Transverse colon (tissue), 4 donors: ENCODE data around the gene EXOSC5.

Source experiments
- EP300 ChIP-seq: sonication (generic); formaldehyde crosslinking; IDR thresholded peaks from one replicate; pipeline ENCODE4 v1.6.1; 2017; ENCODE audit warnings: antibody characterized with exemption, low read depth
- POLR2A ChIP-seq: fragments of 450-650 bp; IDR thresholded peaks from one replicate; pipeline ENCODE4 v1.6.1; 2016; ENCODE audit warnings: antibody characterized with exemption, mild to moderate bottlenecking, moderate library complexity
- POLR2AphosphoS5 ChIP-seq, 3 donors: sonication (generic); formaldehyde crosslinking; IDR thresholded peaks; one replicate each; pipeline ENCODE4 v1.6.1; 2016; ENCODE audit warnings: antibody characterized with exemption in 3 of 3
- TF ChIP-seq, protein P1 (sequence below), 5 experiments: fragments of 200-600 bp in 3 of 5; fragments of 450-650 bp in 2 of 5; sonication (generic) in 3 of 5; IDR thresholded peaks; 1 replicate in 2 of 5; 2 replicates in 3 of 5; pipeline ENCODE4 v1.5.1; 2016 to 2017; ENCODE audit warnings: antibody characterized with exemption in 5 of 5, inconsistent platforms in 3 of 5, mild to moderate bottlenecking in 2 of 5, moderate library complexity in 1 of 5

DNA sequence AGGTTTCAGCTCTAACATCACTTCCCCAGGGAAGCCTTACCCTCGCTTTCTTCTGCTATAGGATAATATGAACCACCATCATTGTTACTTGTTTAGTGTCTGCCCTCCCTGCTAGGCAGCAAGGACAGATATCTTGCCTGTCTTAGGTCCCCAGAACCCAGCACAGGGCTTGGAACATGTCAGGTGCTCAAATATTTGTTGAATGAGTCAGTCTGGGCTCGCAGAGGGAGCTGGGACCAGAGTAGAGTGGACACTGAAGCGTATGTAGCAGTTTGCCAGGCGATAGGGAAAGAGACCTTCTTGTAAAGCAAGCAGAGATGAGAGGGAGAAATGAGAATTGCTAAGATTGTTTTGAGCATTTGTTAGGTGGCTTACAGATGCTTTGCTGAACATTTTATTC lies 12.1 kb upstream of the EXOSC5 start:
- TF ChIP-seq POLR2A (no peak), POLR2AphosphoS5 (IDR thresholded peaks at IDR 0.05) (no peak), EP300 (no peak)
- TF ChIP-seq, protein P1, sequence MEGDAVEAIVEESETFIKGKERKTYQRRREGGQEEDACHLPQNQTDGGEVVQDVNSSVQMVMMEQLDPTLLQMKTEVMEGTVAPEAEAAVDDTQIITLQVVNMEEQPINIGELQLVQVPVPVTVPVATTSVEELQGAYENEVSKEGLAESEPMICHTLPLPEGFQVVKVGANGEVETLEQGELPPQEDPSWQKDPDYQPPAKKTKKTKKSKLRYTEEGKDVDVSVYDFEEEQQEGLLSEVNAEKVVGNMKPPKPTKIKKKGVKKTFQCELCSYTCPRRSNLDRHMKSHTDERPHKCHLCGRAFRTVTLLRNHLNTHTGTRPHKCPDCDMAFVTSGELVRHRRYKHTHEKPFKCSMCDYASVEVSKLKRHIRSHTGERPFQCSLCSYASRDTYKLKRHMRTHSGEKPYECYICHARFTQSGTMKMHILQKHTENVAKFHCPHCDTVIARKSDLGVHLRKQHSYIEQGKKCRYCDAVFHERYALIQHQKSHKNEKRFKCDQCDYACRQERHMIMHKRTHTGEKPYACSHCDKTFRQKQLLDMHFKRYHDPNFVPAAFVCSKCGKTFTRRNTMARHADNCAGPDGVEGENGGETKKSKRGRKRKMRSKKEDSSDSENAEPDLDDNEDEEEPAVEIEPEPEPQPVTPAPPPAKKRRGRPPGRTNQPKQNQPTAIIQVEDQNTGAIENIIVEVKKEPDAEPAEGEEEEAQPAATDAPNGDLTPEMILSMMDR (IDR thresholded peaks at IDR 0.05), result no peak
